GM10266 (cell line): ENCODE results near the gene SULT1A1.
"Not testable (repeated sequence)": the region's sequence is repeated elsewhere in the genome, so short reads cannot be mapped to it uniquely, and the experiment has no call there.

Experiments
- DNase-seq: peaks from one replicate; pipeline ENCODE4 v3.0.0; 2012; ENCODE audit errors: extremely low spot score
- CTCF ChIP-seq: IDR thresholded peaks from 2 replicates; pipeline ENCODE4 v1.5.1; 2012; ENCODE audit warnings: mild to moderate bottlenecking, low read depth; ENCODE audit not compliant: control insufficient read depth, insufficient read depth; ENCODE audit errors: missing control alignments

The SULT1A1 gene

GRCh38 chr16:28567292-28567691, 42.6 kb downstream of the SULT1A1 start:
- no peak for TF ChIP-seq CTCF
- DNase-seq = no peak

DNA sequence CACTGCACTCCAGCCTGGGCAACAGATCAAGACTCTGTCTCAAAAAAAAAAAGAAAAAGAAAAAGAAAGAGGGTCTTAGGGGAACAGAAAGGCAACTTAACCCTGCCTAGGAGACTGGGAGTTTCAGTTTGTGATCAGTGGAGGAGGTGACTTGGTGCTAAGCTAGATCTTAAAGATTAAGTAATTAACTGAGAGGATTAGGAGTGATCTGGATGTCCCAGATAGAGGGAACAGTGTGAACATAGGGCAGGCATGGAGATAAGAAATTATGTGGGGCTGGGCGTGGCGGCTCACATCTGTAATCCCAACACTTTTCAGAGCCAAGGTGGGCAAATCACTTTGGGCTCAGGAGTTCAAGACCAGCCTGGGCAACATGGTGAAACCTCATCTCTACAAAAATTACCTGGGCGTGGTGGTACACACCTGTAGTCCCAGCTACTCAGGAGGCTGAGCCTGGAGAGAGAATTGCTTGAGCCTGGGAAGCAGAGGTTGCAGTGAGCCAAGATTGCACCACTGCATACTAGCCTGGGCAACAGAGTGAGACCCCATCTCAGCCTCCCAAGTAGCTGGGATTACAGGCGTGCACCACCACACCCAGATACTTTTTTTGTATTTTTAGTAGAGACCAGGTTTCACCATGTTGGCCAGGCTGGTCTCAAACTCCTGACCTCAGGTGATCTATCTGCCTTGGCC, 43.5 kb downstream of the SULT1A1 start:
- not testable (repeated sequence) for DNase-seq

- no peak for DNase-seq
- no peak for TF ChIP-seq CTCF
Observed at GRCh38 chr16:28563218-28563617, 46.6 kb downstream of the SULT1A1 start.

GRCh38 chr16:28562199-28562598, 47.6 kb downstream of the SULT1A1 start:
- no peak for DNase-seq
- no peak for TF ChIP-seq CTCF

DNA sequence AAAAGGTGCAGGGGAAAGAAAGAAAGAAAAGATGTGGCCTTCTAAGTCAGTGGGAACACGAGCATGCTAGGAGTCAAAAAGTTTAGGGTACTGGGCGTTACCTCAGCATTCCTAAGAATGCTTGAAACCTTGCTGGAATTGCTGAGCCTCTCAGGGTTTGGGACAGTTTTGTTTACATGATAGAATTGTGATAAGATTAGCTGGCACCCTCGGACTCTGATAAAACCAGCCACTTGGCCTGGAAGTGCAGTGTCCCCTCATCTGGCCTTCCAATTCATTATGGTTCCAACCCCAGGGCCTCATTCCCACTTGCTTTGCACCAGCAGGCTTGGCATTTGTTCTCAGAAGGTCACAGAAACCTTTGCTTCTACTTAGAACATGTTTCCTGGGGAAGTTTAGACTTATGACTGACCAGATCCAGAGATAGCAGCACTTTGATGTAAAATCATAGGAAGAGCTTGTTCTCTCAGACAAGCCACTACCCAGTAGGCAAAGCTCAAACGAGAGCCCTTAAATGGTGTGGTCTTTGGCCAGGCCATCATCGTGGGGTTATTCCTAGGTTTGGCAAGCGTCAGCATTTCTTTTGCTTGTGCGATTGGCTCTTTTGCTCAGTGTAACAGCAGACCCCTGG, 48.2 kb downstream of the SULT1A1 start:
- no peak for DNase-seq
- no peak for TF ChIP-seq CTCF

GRCh38 chr16:28558456-28558855, 51.4 kb downstream of the SULT1A1 start:
- no peak for TF ChIP-seq CTCF

GRCh38 chr16:28556914-28557320, 52.9 kb downstream of the SULT1A1 start:
- no peak for TF ChIP-seq CTCF

More at GRCh38 chr16:28558456-28558855, 51.4 kb downstream of the SULT1A1 start:
- no peak for DNase-seq

DNA sequence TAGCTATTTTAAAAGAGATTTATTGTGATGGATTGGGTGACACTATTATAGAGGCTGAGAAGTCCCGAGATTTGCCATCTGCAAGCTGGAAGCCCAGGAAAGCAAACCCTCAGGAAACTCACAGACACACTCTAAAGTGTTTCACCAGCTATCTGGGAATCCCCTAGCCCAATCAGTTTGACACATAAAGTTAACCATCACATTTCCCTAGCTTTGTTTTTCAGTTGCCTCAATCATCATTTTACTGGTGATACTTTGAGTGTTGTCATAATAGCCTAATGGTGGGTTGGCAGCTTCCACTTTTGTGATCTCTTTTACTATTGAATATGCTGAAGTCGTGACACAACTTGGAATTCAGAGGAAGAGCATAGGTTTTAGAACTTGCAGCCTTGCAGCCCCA, 54.3 kb downstream of the SULT1A1 start:
- TF ChIP-seq CTCF = no peak
- no peak for DNase-seq

More at GRCh38 chr16:28556914-28557320, 52.9 kb downstream of the SULT1A1 start:
- DNase-seq = no peak
